GM18520 (cell line): ENCODE results near the gene GNAI2.
"Not testable (repeated sequence)": the region's sequence is repeated elsewhere in the genome, so short reads cannot be mapped to it uniquely, and the experiment has no call there.

ENCODE experiments used
- ATAC-seq: cut with Tn5 transposase; IDR thresholded peaks from one replicate; pipeline ENCODE4 v1.9.1; 2021; ENCODE audit not compliant: unreplicated experiment

Gene GNAI2

GRCh38 chr3:50204804-50205412 lies 31.1 kb upstream of the GNAI2 start, which contains the start of gene SLC38A3:
SLC38A3 (plus strand) TSS chr3:50205271; CDS start chr3:50214200, 8,929 bp downstream.
- ATAC-seq, result no peak

- no peak for ATAC-seq
Observed at GRCh38 chr3:50205413-50206276, 30.4 kb upstream of the GNAI2 start.

GRCh38 chr3:50207359-50208042 lies 28.5 kb upstream of the GNAI2 start:
- no peak for ATAC-seq

- ATAC-seq, result no peak
Observed at GRCh38 chr3:50208677-50209344, 27.2 kb upstream of the GNAI2 start.

GRCh38 chr3:50210176-50210509 lies 25.9 kb upstream of the GNAI2 start:
- no peak for ATAC-seq

GRCh38 chr3:50210510-50211367 lies 25.3 kb upstream of the GNAI2 start:
- no peak for ATAC-seq

- not testable (repeated sequence) for ATAC-seq
Observed at GRCh38 chr3:50211368-50211717, 24.7 kb upstream of the GNAI2 start.

GRCh38 chr3:50211930-50212329 lies 24.1 kb upstream of the GNAI2 start:
- ATAC-seq, result no peak

GRCh38 chr3:50212502-50212901 lies 23.5 kb upstream of the GNAI2 start:
- ATAC-seq, result no peak

GRCh38 chr3:50212971-50213370 lies 23.0 kb upstream of the GNAI2 start:
- no peak for ATAC-seq

- ATAC-seq, result no peak
Observed at GRCh38 chr3:50213373-50213772, 22.6 kb upstream of the GNAI2 start.

GRCh38 chr3:50214824-50215223 lies 21.2 kb upstream of the GNAI2 start:
- ATAC-seq, result no peak

- ATAC-seq, result no peak
Observed at GRCh38 chr3:50215529-50215928, 20.5 kb upstream of the GNAI2 start.

GRCh38 chr3:50217681-50218080 lies 18.3 kb upstream of the GNAI2 start:
- no peak for ATAC-seq

GRCh38 chr3:50218448-50218847 lies 17.6 kb upstream of the GNAI2 start:
- ATAC-seq, result no peak

- ATAC-seq, result no peak
Observed at GRCh38 chr3:50219285-50219684, 16.7 kb upstream of the GNAI2 start.

GRCh38 chr3:50220109-50220508 lies 15.9 kb upstream of the GNAI2 start:
- ATAC-seq, result no peak

- ATAC-seq, result no peak
Observed at GRCh38 chr3:50221051-50221410, 15.0 kb upstream of the GNAI2 start.

- no peak for ATAC-seq
Observed at GRCh38 chr3:50221411-50222168, 14.4 kb upstream of the GNAI2 start.

- no peak for ATAC-seq
Observed at GRCh38 chr3:50222169-50222528, 13.9 kb upstream of the GNAI2 start.
